ENCODE data around the gene NUP210L. TPM values are rescaled to one million over a fixed set of nuclear protein-coding genes. Genes with fewer than 3 reads are reported as not detected.

The NUP210L gene
- 0.11 TPM for total RNA-seq

GRCh38 chr1:154154534-154155191 lies at the start of gene NUP210L:
Gene NUP210L, minus strand, starts transcription at chr1:154155073.

DNA sequence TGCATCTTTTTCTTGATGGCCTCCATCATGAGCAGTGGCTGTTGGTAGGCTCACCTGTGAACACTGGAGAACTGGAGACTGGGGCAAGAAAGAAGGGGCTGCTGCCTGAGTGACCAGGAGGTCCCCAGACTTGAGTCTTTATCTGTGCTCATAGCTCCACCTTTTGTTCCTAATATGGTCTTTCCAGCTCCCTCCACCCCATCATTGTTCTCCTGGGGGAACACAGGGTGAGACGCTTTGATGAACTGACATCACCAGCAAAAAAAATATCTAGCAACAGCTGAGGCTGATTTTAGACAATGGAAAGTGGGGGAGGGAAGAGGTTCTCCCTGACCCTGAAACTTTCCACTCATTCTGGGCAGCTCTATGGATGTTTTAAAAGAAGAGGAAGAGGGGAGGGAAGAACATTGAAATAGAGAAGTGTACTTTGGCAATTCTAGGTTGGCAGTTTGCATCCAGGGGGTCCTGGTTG lies 37.2 kb upstream of the NUP210L start, which contains the start of gene TPM3:
TSS of gene TPM3 (minus strand) at position 111 of the 472 bp plus-strand sequence. CDS start at position 29, 82 bp downstream.

GRCh38 chr1:153990468-153991150 lies 164.3 kb downstream of the NUP210L start, which contains the start of gene RPS27:
Gene RPS27, plus strand, starts transcription at chr1:153990762. Its CDS starts 35 bp downstream, at chr1:153990797.

GRCh38 chr1:153985941-153986761 lies 168.7 kb downstream of the NUP210L start, which contains the start of gene RAB13:
Gene RAB13, minus strand, starts transcription at chr1:153986339. Its CDS starts 103 bp downstream, at chr1:153986236.

GRCh38 chr1:153977250-153978240 lies 177.3 kb downstream of the NUP210L start, which contains the start of gene JTB:
Gene JTB, minus strand, starts transcription at chr1:153977674. Its CDS starts 422 bp downstream, at chr1:153977252.

DNA sequence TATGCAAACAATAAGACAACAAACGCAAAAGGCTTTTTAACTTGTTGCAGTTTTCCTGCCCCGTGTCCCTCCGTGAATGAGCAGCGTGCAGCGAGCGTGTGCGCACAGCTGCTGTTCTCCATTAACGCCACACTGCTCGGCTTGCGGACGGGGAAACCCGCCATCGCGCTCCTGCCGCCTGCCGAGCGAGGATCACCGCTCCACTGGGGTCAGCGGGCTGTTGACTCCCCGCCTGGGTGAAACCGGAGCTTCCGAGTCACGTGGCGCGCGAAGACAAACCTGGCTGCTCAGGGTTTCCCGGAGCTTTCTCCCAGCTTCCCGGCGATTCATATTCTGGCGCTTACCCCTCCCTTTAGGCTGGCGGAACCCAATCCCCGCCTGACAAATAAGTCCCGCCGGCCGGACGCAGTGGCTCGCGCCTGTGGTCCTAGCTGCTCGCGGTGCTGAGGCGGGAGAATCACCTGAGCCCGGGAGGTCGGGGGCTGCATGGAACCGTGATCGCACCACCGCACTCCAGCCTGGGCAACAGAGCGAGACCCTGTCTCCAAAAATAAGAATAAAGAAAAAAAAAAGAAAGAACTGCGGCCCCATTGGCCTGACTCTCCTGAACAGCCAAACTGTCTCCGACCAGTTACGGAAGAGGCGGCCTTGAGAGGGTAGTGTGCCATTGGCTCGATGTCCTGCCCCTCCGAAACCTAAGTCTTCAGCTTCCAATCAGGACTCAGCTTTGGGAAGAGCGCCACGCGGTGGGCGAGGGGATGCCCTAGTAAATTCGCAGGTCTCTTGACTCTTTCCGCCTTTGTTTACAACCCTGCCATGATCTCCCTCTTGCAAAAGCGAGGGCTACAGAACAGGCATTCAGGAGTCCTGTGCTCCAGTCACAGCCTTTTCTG lies 187.5 kb downstream of the NUP210L start, which contains the start of gene CREB3L4:
TSS of gene CREB3L4 (plus strand) at position 796 of the 893 bp plus-strand sequence. CDS start 624 bp downstream, outside the sequence.

GRCh38 chr1:153963030-153963849 lies 191.6 kb downstream of the NUP210L start, which contains the start of gene SLC39A1:
Gene SLC39A1, minus strand, starts transcription at chr1:153963537. Its CDS starts 822 bp downstream, at chr1:153962715.

DNA sequence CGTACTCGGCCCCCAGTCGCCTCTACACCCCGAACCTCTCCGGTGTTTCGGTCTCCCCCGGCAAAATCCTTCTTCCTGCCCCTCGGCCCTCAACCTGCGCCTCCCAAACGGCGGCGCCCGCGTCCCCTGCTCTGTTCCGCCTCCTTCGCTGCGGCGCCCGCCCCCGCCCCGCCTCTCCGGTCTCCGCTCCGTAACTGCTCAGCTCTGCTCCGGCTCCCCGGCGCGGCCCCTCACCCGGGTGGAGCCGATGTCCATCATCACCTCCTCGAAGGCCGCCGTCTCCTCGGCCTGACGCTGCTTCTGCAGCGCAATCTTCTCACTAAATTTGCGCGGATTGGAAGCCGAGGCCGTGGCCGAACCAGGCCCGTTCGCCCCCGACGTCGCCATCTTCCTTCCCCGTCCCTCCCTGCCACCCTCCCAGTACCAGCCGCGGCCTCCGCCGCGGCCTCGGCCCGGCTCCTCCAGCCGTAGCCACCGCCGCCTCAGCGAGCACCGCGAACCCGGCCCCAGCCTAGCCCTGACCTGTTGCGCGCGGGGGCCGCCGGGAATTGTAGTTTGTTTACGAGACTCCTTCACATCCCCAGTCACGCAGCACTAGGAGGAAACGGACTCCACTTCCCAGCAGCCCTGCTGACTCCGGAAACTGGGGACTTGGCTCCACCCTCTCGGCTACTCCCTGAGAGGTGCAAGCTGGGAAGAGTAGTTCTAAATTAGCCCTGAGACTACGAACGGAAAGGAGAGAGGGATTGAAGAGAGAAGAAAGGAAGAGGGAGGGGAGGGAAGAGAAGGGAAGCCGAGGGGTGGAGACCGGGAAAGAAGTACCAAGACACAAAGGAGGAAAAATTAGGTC lies 196.5 kb downstream of the NUP210L start, which contains the start of gene CRTC2:
TSS of gene CRTC2 (minus strand) at position 502 of the 850 bp plus-strand sequence. CDS start at position 387, 115 bp downstream.

DNA sequence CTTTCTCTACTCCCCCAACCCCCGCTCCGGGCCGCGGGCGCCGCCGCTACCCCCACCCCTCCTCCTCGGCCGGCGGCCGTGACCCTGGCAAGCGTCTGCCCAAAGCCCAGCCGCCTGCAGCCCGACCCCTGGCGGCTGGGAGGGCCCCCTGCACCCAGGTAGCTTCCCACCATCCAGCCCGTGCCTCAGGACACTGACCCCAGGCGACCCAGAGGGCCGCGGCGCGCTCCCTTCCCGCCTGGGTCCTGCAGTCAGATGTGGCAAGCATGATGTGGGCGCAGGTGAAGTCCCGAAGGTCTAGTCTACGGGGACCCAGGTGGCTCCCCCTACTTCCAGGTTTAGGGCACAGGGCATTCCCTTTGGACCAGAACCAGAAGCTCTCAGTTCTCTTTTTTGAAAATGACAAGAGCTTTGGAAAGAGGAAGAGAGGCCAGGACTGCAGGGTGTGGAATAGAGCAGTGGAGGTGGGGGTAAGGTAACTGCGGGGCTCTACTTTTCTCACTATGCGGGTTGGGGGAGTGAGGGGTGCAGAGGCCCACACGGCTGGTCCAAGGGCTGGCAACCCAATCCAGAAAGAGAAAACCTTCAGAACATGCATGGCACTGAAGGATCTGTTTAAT lies 208.1 kb downstream of the NUP210L start, which contains the start of gene DENND4B:
TSS of gene DENND4B (minus strand) at position 97 of the 620 bp plus-strand sequence. CDS start 2,344 bp downstream, outside the sequence.

Other genes starting within 250 kb of the NUP210L start
- 23.1 TPM for gene GATAD2B, start 232.1 kb downstream of the NUP210L start, total RNA-seq
- 33.4 TPM for gene DENND4B, start 208.4 kb downstream of the NUP210L start, total RNA-seq
- gene CRTC2, start 196.5 kb downstream of the NUP210L start, total RNA-seq, result 8.0 TPM
- gene SLC39A1, start 191.5 kb downstream of the NUP210L start, total RNA-seq, result 51.3 TPM
- gene CREB3L4, start 187.2 kb downstream of the NUP210L start, total RNA-seq, result 16.6 TPM
- gene JTB, start 177.4 kb downstream of the NUP210L start, total RNA-seq, result 86.2 TPM
- gene RAB13, start 168.7 kb downstream of the NUP210L start, total RNA-seq, result 26.3 TPM
- 828 TPM for gene RPS27, start 164.3 kb downstream of the NUP210L start, total RNA-seq
- gene TPM3, start 37.0 kb upstream of the NUP210L start, total RNA-seq, result 239 TPM
- not detected for gene CFAP141, start 51.3 kb upstream of the NUP210L start, total RNA-seq
- 105 TPM for gene UBAP2L, start 65.9 kb upstream of the NUP210L start, total RNA-seq
- 65.3 TPM for gene HAX1, start 117.6 kb upstream of the NUP210L start, total RNA-seq
- not detected for gene AQP10, start 166.0 kb upstream of the NUP210L start, total RNA-seq
- 52.2 TPM for gene ATP8B2, start 170.5 kb upstream of the NUP210L start, total RNA-seq